ENCODE data around the gene GPD2. TPM values are rescaled to one million over a fixed set of nuclear protein-coding genes. Genes with fewer than 3 reads are reported as not detected.

GPD2 gene
- total and polyA plus RNA-seq, 2 of the 8 experiments (the other 6 are each of a cell fraction or from before 2014, with no cell fraction given), result 8.4 to 43.1 TPM

DNA sequence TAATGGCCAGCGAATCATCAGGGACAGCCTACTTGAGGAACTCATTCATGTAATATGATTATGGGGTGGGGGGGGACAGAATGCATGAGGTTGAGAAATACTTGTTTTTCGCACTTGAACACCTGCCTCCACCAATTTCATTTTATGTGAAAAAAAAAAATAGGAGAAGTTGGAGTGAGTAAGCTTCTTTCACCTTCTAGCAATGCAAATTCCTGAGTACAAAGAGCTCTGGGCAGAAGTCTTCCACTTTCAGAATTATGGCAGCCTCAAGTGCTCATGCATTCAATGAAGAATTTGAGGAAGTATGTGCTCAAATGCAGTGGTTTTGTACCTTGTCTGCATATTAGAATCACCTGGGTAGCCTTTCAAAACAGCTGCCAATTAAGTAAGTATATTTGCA lies 40.1 kb upstream of the GPD2 start:
- 95% methylated on average over 2 of the region's 2 CpGs; no CpG with 5 or more reads in 1 of the 2 experiments for WGBS, 2 experiments (ENCODE audit: extremely low coverage in 1 of 2, insufficient coverage in 1 of 2, insufficient read length in 1 of 2, insufficient replicate concordance in 2 of 2, low coverage in 1 of 2, low lambda C conversion rate in 2 of 2, missing lambda C conversion rate in 1 of 2)
- Histone ChIP-seq H3K56ac (replicated peaks; ENCODE audit: insufficient read length, low read depth, low read length) (no peak overlapping the region), H3K14ac (ENCODE audit: insufficient read length) (no peak overlapping the region), H3K18ac (ENCODE audit: extremely low read depth, low read length) (no peak overlapping the region), H3K9me3 (ENCODE audit: insufficient read depth in 2 of 2, low read depth in 1 of 2, low read length in 1 of 2) (no peaks in the 10 kb centered on the region), H3K23me2 (ENCODE audit: low read depth, low read length) (peaks cover 3% of the 10 kb centered on the region), H3K4me3 (ENCODE audit: extremely low read depth in 1 of 4, insufficient read depth in 2 of 4, low read depth in 3 of 4, low read length in 4 of 4) (no peak overlapping the region), H3K4ac (replicated peaks; ENCODE audit: insufficient read length, low read depth, low read length) (no peak overlapping the region), H4K20me1 (replicated peaks in 1 of 2; ENCODE audit: control insufficient read depth in 1 of 2, insufficient read depth in 2 of 2, low read length in 2 of 2) (no peaks in the 10 kb centered on the region), H4K5ac (ENCODE audit: insufficient read length, low read depth, low read length) (no peak overlapping the region), H2BK5ac (ENCODE audit: low read depth, low read length) (no peak overlapping the region), H3K23ac (ENCODE audit: insufficient read length) (no peak overlapping the region), H3K79me2 (ENCODE audit: control insufficient read depth in 1 of 2, insufficient read depth in 2 of 2, low read length in 2 of 2) (no peaks in the 10 kb centered on the region), H2BK12ac (ENCODE audit: low read depth, low read length) (no peak overlapping the region), H3K79me1 (ENCODE audit: low read depth, low read length) (no peaks in the 10 kb centered on the region), H2AK5ac (ENCODE audit: low read depth, low read length) (no peak overlapping the region), H2BK15ac (ENCODE audit: low read length) (no peak overlapping the region), H2BK20ac (ENCODE audit: low read length) (no peak overlapping the region), H3K27me3 (replicated peaks in 1 of 4; ENCODE audit: control insufficient read depth in 3 of 4, extremely low read depth in 1 of 4, insufficient read depth in 3 of 4, low read length in 3 of 4) (peaks cover 0 to 6% (median 5%) of the 10 kb centered on the region in 4 experiments; a peak in 4 of 7 replicates), H3K4me1 (replicated peaks in 1 of 4; ENCODE audit: control insufficient read depth in 3 of 4, insufficient read depth in 4 of 4, low read length in 3 of 4) (peaks cover 0 to 4% (median 2%) of the 10 kb centered on the region in 4 experiments; a peak in 3 of 7 replicates), H3K27ac (ENCODE audit: low read depth, low read length) (no peak overlapping the region), H2AFZ (ENCODE audit: low read length) (no peak overlapping the region), H4K91ac (replicated peaks; ENCODE audit: insufficient read length, low read length) (no peak overlapping the region), H4K8ac (ENCODE audit: extremely low read depth, insufficient read depth, low read length) (no peak overlapping the region), H3K9ac (replicated peaks in 1 of 4; ENCODE audit: extremely low read depth in 1 of 4, low read depth in 3 of 4, low read length in 3 of 4) (no peak overlapping the region), H2BK120ac (replicated peaks; ENCODE audit: low read depth, low read length) (no peak overlapping the region), H3K36me3 (ENCODE audit: control insufficient read depth in 2 of 4, insufficient read depth in 4 of 4, low read length in 3 of 4) (no peaks in the 10 kb centered on the region), H3K4me2 (ENCODE audit: insufficient read depth in 1 of 2, low read depth in 2 of 2, low read length in 2 of 2) (no peak overlapping the region)
- FAIRE-seq (no peak), DNase-seq (ENCODE audit: low read depth in 1 of 2, low spot score in 2 of 2) (no peak)
- ChIA-PET POLR2A (ENCODE audit: partially characterized antibody) (no interaction called here), CTCF (ENCODE audit: partially characterized antibody) (interaction anchor here (0.6 to 1.2 kb wide), 2 partner anchors 47 to 61 kb away, joined by 3 to 6 read pairs; no protein-coding TSS in a partner anchor)
- TF ChIP-seq KDM1A (IDR thresholded peaks at IDR 0.05; ENCODE audit: borderline replicate concordance, low read length) (no peak), JUND (IDR thresholded peaks at IDR 0.05; ENCODE audit: low read length) (no peak), BCL11A (IDR thresholded peaks at IDR 0.05; ENCODE audit: low read depth in 2 of 2, low read length in 2 of 2) (no peak), CREB1 (IDR thresholded peaks at IDR 0.05) (no peak), ZNF274 (IDR thresholded peaks at IDR 0.05; ENCODE audit: borderline replicate concordance, extremely low read depth, low read length) (no peak), HDAC2 (IDR thresholded peaks at IDR 0.05; ENCODE audit: borderline replicate concordance in 1 of 2, low read depth in 2 of 2, low read length in 2 of 2) (no peak), SUZ12 (IDR thresholded peaks at IDR 0.05; ENCODE audit: low read length) (no peak)
- TF ChIP-seq, protein P1, sequence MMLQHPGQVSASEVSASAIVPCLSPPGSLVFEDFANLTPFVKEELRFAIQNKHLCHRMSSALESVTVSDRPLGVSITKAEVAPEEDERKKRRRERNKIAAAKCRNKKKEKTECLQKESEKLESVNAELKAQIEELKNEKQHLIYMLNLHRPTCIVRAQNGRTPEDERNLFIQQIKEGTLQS (IDR thresholded peaks at IDR 0.05; ENCODE audit: insufficient read depth, low read depth, low read length), result no peak
- TF ChIP-seq, protein P2, sequence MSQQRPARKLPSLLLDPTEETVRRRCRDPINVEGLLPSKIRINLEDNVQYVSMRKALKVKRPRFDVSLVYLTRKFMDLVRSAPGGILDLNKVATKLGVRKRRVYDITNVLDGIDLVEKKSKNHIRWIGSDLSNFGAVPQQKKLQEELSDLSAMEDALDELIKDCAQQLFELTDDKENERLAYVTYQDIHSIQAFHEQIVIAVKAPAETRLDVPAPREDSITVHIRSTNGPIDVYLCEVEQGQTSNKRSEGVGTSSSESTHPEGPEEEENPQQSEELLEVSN (IDR thresholded peaks at IDR 0.05), result no peak

All from H1 (cell line).